Activated CD4-positive, alpha-beta T cell treated with anti-CD3 and anti-CD28 coated beads for 36 hours (primary cell): ENCODE data around the gene CRYBG2. TPM values are rescaled to one million over a fixed set of nuclear protein-coding genes. Genes with fewer than 3 reads are reported as not detected.
"Not testable (repeated sequence)": the region's sequence is repeated elsewhere in the genome, so short reads cannot be mapped to it uniquely, and the experiment has no call there.

ENCODE experiments used
- ATAC-seq: fragments of 200-7000 bp; cut with Tn5 transposase; one replicate; pipeline ENCODE4 v1.10.0; 2021; ENCODE audit warnings: mild to moderate bottlenecking, moderate library complexity
- CTCF ChIA-PET: fragments of 350-600 bp; sonication (Branson Sonifier 250); formaldehyde crosslinking; loops from one replicate; lab custom pipeline; 2021; ENCODE audit warnings: antibody characterized with exemption; lab: Charles Lee
- POLR2A ChIA-PET: fragments of 350-600 bp; sonication (Branson Sonifier 250); formaldehyde crosslinking; loops from one replicate; lab custom pipeline; 2021; ENCODE audit warnings: antibody characterized with exemption, inconsistent platforms; lab: Charles Lee
- DNase-seq: peaks from one replicate; pipeline ENCODE4 v3.0.0-alpha.2; 2020
- H3K27ac Mint-ChIP-seq: one replicate; pipeline ENCODE4 v1.8.0; 2021; ENCODE audit warnings: mixed read lengths
- H3K27me3 Mint-ChIP-seq: one replicate; pipeline ENCODE4 v1.8.0; 2021; ENCODE audit warnings: mixed read lengths
- H3K36me3 Mint-ChIP-seq: one replicate; pipeline ENCODE4 v1.8.0; 2021; ENCODE audit warnings: low read depth, mixed read lengths
- H3K4me1 Mint-ChIP-seq: one replicate; pipeline ENCODE4 v1.8.0; 2021; ENCODE audit warnings: mixed read lengths
- H3K4me3 Mint-ChIP-seq: one replicate; pipeline ENCODE4 v1.8.0; 2021; ENCODE audit warnings: mild to moderate bottlenecking, moderate library complexity, mixed read lengths
- H3K9me3 Mint-ChIP-seq: one replicate; pipeline ENCODE4 v1.8.0; 2021; ENCODE audit warnings: low read depth, mixed read lengths
- intact Hi-C, 2 experiments: fragments of 100-400 bp; cut with DNase I in 1 of 2; cut with micrococcal nuclease in 1 of 2; formaldehyde crosslinking; loops; one replicate each; pipeline versions ENCODE4 v1.14.2 to v1.15.1; 2022 to 2024; cut with DNase I, micrococcal nuclease
- total RNA-seq, 2 experiments: library from RNA; stranded (reverse); gene quantifications; one replicate each; pipeline ENCODE4 v1.2.3, GENCODE V29; 2021

CRYBG2 gene
- total RNA-seq, 2 experiments from 2014 or later: 1.5 to 1.6 TPM

GRCh38 chr1:26293911-26294463 is 59.9 kb downstream of the CRYBG2 start:
- Mint-ChIP-seq H3K9me3 (no peaks in the 10 kb centered on the region), H3K27me3 (no peaks in the 10 kb centered on the region), H3K4me3 (no peak overlapping the region), H3K36me3 (peaks cover 7% of the 10 kb centered on the region), H3K27ac (no peak overlapping the region), H3K4me1 (peaks cover 34% of the 10 kb centered on the region)
- no peak for DNase-seq
- POLR2A ChIA-PET: no interaction called here
- CTCF ChIA-PET: no interaction called here
- intact Hi-C loops: no loop called here
- no peak for ATAC-seq

GRCh38 chr1:26292735-26293134 is 61.2 kb downstream of the CRYBG2 start:
- H3K9me3 Mint-ChIP-seq, H3K27me3 Mint-ChIP-seq, DNase-seq, H3K27ac Mint-ChIP-seq, POLR2A ChIA-PET, CTCF ChIA-PET, H3K4me3 Mint-ChIP-seq, ATAC-seq, intact Hi-C loops, H3K36me3 Mint-ChIP-seq: not testable (repeated sequence)
- peaks cover 47% of the 10 kb centered on the region for H3K4me1 Mint-ChIP-seq

DNA sequence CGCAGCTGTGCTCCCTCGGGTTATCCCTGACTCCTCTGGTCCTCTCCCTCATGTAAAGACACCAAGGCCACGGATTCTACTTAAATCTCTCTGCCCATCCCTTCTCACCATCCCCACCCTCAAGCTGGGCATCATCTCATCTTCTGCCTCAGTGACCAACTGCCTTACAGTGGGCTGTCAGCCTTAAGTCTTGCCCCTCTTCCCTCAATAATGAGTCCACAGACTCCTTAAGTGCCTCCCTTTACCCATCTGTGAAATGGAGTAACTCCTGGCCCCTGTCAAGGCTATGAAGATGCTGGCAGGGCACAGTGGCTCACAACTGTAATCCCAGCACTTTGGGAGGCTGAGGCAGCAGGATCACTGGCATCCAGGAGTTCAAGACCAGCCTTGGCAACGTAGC is 62.0 kb downstream of the CRYBG2 start:
- POLR2A ChIA-PET: no interaction called here
- Mint-ChIP-seq H3K36me3 (peaks cover 7% of the 10 kb centered on the region), H3K4me3 (no peak overlapping the region), H3K4me1 (peaks cover 55% of the 10 kb centered on the region), H3K27me3 (no peaks in the 10 kb centered on the region), H3K27ac (peak overlapping the region; percentile 29), H3K9me3 (no peaks in the 10 kb centered on the region)
- intact Hi-C loops: no loop called here
- DNase-seq (no peak), ATAC-seq (no peak)
- CTCF ChIA-PET: interaction anchor here (0.9 kb wide), 1 partner anchor 125 kb away, joined by 3 read pairs; no protein-coding TSS in a partner anchor

DNA sequence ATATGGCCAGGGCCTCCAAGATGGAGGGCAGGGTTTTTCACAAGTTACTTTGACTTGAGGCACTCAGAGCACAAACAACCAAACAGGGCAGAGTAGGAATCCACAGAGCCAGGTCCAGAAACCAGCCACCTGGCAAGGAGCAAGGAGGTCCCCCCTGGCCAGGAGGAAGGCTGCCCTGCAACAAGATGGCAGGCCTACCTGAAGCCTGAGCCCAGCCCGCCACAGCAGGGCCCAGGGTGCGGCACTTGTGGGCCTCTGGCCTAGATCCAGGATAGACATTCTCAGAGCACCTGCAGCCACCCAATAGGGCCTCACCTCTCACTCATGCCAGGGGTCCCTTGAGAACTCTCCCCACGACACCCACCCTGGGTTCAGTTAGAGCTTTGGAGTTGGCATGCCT is 62.5 kb downstream of the CRYBG2 start:
- intact Hi-C loops: no loop called here
- no peaks in the 10 kb centered on the region for H3K27me3 Mint-ChIP-seq
- peaks cover 60% of the 10 kb centered on the region for H3K4me1 Mint-ChIP-seq
- H3K36me3 Mint-ChIP-seq: peaks cover 7% of the 10 kb centered on the region
- H3K4me3 Mint-ChIP-seq: no peak overlapping the region
- no peak for ATAC-seq
- no peak for DNase-seq
- H3K9me3 Mint-ChIP-seq: no peaks in the 10 kb centered on the region
- ChIA-PET POLR2A (no interaction called here), CTCF (interaction anchor here (0.9 kb wide), 1 partner anchor 126 kb away, joined by 3 read pairs; no protein-coding TSS in a partner anchor)
- H3K27ac Mint-ChIP-seq: peak overlapping the region; percentile 29

- H3K27ac Mint-ChIP-seq: peak overlapping the region; percentile 96
- no peaks in the 10 kb centered on the region for H3K9me3 Mint-ChIP-seq
- ChIA-PET CTCF (interaction anchor here (3.0 to 17.6 kb wide), 2 partner anchors 10 to 28 kb away, joined by 19 to 399 read pairs; partner anchors contain the start of gene CD52), POLR2A (no interaction called here)
- ATAC-seq: no peak
- intact Hi-C loops: no loop called here
- DNase-seq: no peak
- no peak overlapping the region for H3K4me3 Mint-ChIP-seq
- peaks cover 66% of the 10 kb centered on the region for H3K4me1 Mint-ChIP-seq
- peaks cover 7% of the 10 kb centered on the region for H3K36me3 Mint-ChIP-seq
- H3K27me3 Mint-ChIP-seq: no peaks in the 10 kb centered on the region
Measured at GRCh38 chr1:26290882-26291261, 63.1 kb downstream of the CRYBG2 start.

DNA sequence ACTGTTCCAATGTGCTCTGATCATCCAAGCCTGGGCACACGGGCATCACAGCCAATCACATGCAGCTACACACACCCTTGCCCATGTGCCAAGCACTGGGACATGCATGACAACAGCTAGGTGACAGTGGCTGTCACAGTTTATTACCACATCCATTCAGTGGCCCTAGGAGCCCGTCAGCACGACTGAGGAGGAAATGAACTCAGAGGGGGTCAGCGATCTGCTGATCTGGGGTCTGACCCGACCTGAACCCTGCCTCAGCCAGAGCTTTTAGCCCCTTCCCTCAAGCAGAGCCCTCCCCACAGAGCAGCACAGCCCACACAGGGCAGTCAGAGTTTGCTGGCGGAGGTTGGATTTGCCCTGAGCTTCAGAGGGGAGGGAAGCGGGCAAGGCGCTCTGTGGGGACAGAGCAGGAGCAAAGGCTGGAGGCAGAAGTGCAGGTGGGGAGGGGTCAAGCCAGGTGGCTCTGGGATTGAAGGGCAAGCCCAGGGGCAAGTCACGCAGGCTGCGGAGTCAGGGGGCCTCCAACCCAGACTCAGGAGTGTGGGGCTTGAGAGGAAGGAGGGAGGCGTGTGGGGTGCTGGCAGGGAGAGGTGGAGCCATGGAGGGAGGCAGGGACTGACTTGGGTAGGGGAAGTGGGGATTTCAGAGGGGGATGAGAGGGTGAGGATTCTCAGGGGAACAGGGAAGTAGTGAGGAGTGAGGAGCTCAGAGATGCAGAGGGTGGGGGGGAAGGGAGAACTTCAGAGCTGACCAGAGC is 63.6 kb downstream of the CRYBG2 start:
- no peaks in the 10 kb centered on the region for H3K27me3 Mint-ChIP-seq
- ChIA-PET CTCF (interaction anchor here (0.9 to 17.6 kb wide), 5 partner anchors 9 to 29 kb away, joined by 3 to 399 read pairs (median 19); partner anchors contain the start of genes CD52 and UBXN11), POLR2A (no interaction called here)
- intact Hi-C loops: no loop called here
- no peak overlapping the region for H3K4me3 Mint-ChIP-seq
- H3K9me3 Mint-ChIP-seq: no peaks in the 10 kb centered on the region
- peaks cover 71% of the 10 kb centered on the region for H3K4me1 Mint-ChIP-seq
- no peak for ATAC-seq
- peaks cover 7% of the 10 kb centered on the region for H3K36me3 Mint-ChIP-seq
- H3K27ac Mint-ChIP-seq: peak overlapping the region; percentile 96
- peak; percentile 43 for DNase-seq

GRCh38 chr1:26289158-26290059 is 64.5 kb downstream of the CRYBG2 start:
- no peaks in the 10 kb centered on the region for H3K27me3 Mint-ChIP-seq
- peak overlapping the region; percentile 96 for H3K27ac Mint-ChIP-seq
- intact Hi-C loops: no loop called here
- ChIA-PET CTCF (interaction anchor here (0.6 to 17.6 kb wide), 12 partner anchors 8 to 1933 kb away, joined by 3 to 399 read pairs (median 5); partner anchors contain the start of genes CD52, CEP85, SH3BGRL3 and UBXN11), POLR2A (interaction anchor here (0.6 to 2.3 kb wide), 7 partner anchors 10 to 128 kb away, joined by 3 to 7 read pairs (median 6); partner anchors contain the start of genes CD52 and SH3BGRL3)
- DNase-seq (peak; percentile 62), ATAC-seq (peak; percentile 6)
- H3K9me3 Mint-ChIP-seq: no peaks in the 10 kb centered on the region
- peak overlapping the region; percentile 6 for H3K4me3 Mint-ChIP-seq
- H3K36me3 Mint-ChIP-seq: peaks cover 16% of the 10 kb centered on the region
- H3K4me1 Mint-ChIP-seq: peaks cover 80% of the 10 kb centered on the region

DNA sequence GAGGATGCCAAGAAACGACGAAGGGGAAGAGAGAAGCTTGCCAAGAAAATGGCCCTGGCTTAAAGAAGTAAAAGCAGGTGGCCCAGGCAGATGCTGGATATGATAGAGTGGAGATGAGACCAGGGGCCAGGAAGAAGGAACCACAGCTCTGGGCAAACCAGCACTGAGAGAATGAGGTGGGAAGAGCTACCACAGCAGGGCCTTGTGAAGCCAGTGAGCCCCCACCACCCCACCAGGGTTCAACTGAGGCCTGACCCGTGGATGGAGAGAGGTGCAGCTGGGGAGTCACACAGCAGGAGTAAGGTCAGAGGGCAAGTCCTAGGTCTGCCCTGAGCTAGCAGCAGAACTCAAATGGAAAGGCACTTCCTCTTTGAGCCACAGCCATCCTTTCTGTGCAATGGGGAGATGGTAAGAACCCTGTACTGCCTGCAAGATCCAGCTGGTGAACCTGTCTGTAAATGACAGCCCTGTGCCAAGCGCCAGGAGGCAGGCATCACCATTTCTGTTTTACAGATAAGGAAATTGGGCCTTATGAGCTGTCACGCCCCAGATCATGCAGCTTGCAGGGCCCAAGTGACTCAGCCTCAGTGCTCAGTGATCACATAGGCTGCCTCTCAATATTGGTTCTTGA is 65.5 kb downstream of the CRYBG2 start:
- peak; percentile 90 for DNase-seq
- peak; percentile 67 for ATAC-seq
- CTCF ChIA-PET: interaction anchor here (0.5 to 17.6 kb wide), 15 partner anchors 9 to 1932 kb away, joined by 3 to 399 read pairs (median 5); partner anchors contain the start of genes CD52, CEP85, SH3BGRL3 and UBXN11
- H3K9me3 Mint-ChIP-seq: no peaks in the 10 kb centered on the region
- H3K4me3 Mint-ChIP-seq: peak overlapping the region; percentile 55
- peaks cover 90% of the 10 kb centered on the region for H3K4me1 Mint-ChIP-seq
- no peaks in the 10 kb centered on the region for H3K27me3 Mint-ChIP-seq
- peak overlapping the region; percentile 96 for H3K27ac Mint-ChIP-seq
- intact Hi-C loops: loop anchor here (1.0 kb wide), 3 partner anchors 12 to 33 kb away; partner anchors contain the start of gene UBXN11 (in 2 of the 2)
- POLR2A ChIA-PET: interaction anchor here (0.6 to 2.3 kb wide), 7 partner anchors 9 to 30 kb away, joined by 3 to 7 read pairs (median 6); partner anchors contain the start of genes CD52 and SH3BGRL3
- peaks cover 22% of the 10 kb centered on the region for H3K36me3 Mint-ChIP-seq

DNA sequence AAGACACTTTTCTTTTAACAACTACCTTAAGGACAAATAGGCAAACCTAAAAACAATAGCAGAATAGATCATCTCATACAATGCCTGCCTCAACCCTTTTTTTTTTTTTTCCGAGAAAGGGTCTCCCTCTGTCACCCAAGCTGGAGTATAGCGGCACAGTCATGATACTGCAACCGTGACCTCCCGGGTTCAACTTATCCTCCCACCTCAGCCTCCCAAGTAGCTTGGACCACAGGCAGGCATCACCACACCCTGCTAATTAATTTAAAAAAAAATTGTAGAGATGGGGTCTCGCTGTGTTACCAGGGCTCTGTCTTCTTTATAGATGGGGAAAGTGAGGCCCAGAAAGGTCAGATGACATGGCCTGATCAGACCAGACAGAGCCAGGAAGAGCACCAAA is 66.1 kb downstream of the CRYBG2 start:
- CTCF ChIA-PET: interaction anchor here (0.9 to 17.6 kb wide), 10 partner anchors 8 to 129 kb away, joined by 3 to 399 read pairs (median 6); partner anchors contain the start of genes CD52, CEP85, SH3BGRL3 and UBXN11
- no peak for DNase-seq
- peak overlapping the region; percentile 55 for H3K4me3 Mint-ChIP-seq

More for the DNA sequence above, 66.1 kb downstream of the CRYBG2 start:
- H3K27me3 Mint-ChIP-seq: no peaks in the 10 kb centered on the region
- intact Hi-C loops: loop anchor here (1.0 kb wide), 3 partner anchors 12 to 33 kb away; partner anchors contain the start of gene UBXN11 (in 2 of the 2)
- H3K9me3 Mint-ChIP-seq: no peaks in the 10 kb centered on the region
- ATAC-seq: no peak
- H3K36me3 Mint-ChIP-seq: peaks cover 24% of the 10 kb centered on the region
- peak overlapping the region; percentile 96 for H3K27ac Mint-ChIP-seq
- POLR2A ChIA-PET: interaction anchor here (0.6 to 2.3 kb wide), 2 partner anchors 11 to 30 kb away, joined by 3 to 6 read pairs; partner anchors contain the start of gene CD52
- H3K4me1 Mint-ChIP-seq: peaks cover 93% of the 10 kb centered on the region
